WI38 (cell line): ENCODE results near the gene CYLC1.

Source experiments
- H3K4me3 ChIP-seq: 2 replicates; pipeline ENCODE4 v1.5.1; 2011; ENCODE audit warnings: low read depth, mild to moderate bottlenecking, control low read depth, low read length
- CTCF ChIP-seq: IDR thresholded peaks from 2 replicates; pipeline ENCODE4 v1.5.1; 2012; ENCODE audit warnings: low read depth, mild to moderate bottlenecking, control low read depth, low read length

Gene CYLC1

GRCh38 chrX:83906921-83907320 lies 46.0 kb downstream of the CYLC1 start:
- no peak overlapping the region for H3K4me3 ChIP-seq
- TF ChIP-seq CTCF, result no peak

DNA sequence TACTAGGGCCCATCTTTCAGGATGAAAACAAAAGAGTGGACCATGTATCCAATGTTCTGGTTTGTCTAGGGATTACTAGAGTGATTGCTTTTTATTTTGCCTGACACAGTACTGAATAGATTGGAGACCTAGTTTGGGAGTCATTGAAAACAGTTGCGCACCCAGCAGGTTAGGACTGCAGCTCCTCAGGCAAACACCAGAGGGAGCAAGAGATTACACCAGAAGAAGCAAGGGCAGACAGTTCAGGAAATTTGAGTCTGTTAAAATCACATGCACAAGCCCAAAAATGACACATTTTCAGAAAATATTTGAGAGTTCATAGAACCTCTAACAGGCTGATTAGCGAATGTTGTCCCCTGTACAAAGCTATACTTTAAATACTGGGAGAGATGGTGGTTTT lies 55.6 kb downstream of the CYLC1 start:
- no peak overlapping the region for H3K4me3 ChIP-seq
- peak; percentile 41; the same call in 1 of the 2 replicates for TF ChIP-seq CTCF

GRCh38 chrX:83934220-83934619 lies 73.3 kb downstream of the CYLC1 start:
- no peak for TF ChIP-seq CTCF

More at GRCh38 chrX:83934220-83934619, 73.3 kb downstream of the CYLC1 start:
- H3K4me3 ChIP-seq, result no peak overlapping the region
